Heart right ventricle (tissue), 16 donors: ENCODE measurements around the gene RPS6KA1. TPM values are rescaled to one million over a fixed set of nuclear protein-coding genes. Genes with fewer than 3 reads are reported as not detected.

ENCODE experiments used
- ATAC-seq, 8 donors: fragments of 200-7000 bp; cut with Tn5 transposase; one replicate each; pipeline ENCODE4 v1.9.1; 2020; ENCODE audit warnings: mild to moderate bottlenecking in 8 of 8, moderate library complexity in 8 of 8, moderate number of reproducible peaks in 1 of 8
- DNase-seq, 2 donors: peaks; one replicate each; pipeline ENCODE4 v3.0.0-alpha.2; 2020
- H3K27ac ChIP-seq, 10 donors: fragments of 200-600 bp; sonication (generic) in 2 of 10; one replicate each; pipeline versions ENCODE4 v1.5.0 to v1.8.0; 2020 to 2022; ENCODE audit warnings: mild to moderate bottlenecking in 3 of 10
- H3K27me3 ChIP-seq, 7 donors: fragments of 200-600 bp; one replicate each; pipeline ENCODE4 v1.8.0; 2021 to 2022; ENCODE audit warnings: mild to moderate bottlenecking in 2 of 7
- H3K36me3 ChIP-seq, 9 donors: fragments of 200-600 bp; sonication (generic) in 1 of 9; one replicate each; pipeline versions ENCODE4 v1.5.0 to v1.8.0; 2020 to 2022; ENCODE audit warnings: mild to moderate bottlenecking in 2 of 9
- H3K4me1 ChIP-seq, 9 donors: fragments of 200-600 bp; sonication (generic) in 1 of 9; one replicate each; pipeline versions ENCODE4 v1.5.0 to v1.8.0; 2020 to 2022; ENCODE audit warnings: mild to moderate bottlenecking in 4 of 9
- H3K4me3 ChIP-seq, 10 donors: fragments of 200-600 bp; sonication (generic) in 2 of 10; one replicate each; pipeline versions ENCODE4 v1.5.0 to v1.8.0; 2020 to 2022; ENCODE audit warnings: mild to moderate bottlenecking in 7 of 10, moderate library complexity in 2 of 10
- H3K9me3 ChIP-seq, 11 donors: fragments of 200-600 bp in 10 of 11; sonication (generic) in 2 of 11; one replicate each; pipeline versions ENCODE4 v1.5.0 to v1.8.0; 2013 to 2022; ENCODE audit warnings: mild to moderate bottlenecking in 2 of 11, control low read depth in 1 of 11, moderate library complexity in 1 of 11
- WGBS, 2 donors: extraction: QIAGEN DNeasy Blood & Tissue Kit; methylation state at CpG; one replicate each; pipeline ENCODE4 v1.1.7; 2013; ENCODE audit warnings: inconsistent platforms in 1 of 2; 5-methylcytosine and 5-hydroxymethylcytosine counted together
- intact Hi-C, 10 donors: fragments of 100-400 bp; cut with DNase I; formaldehyde crosslinking; loops; one replicate each; pipeline versions ENCODE4 v1.11.1 to v1.14.2; 2022
- polyA plus RNA-seq, 2 donors: library from polyadenylated mRNA; stranded (reverse); fragments of 200-250 nt; gene quantifications; one replicate each; pipeline ENCODE4 v1.2.3, GENCODE V29; 2013
- total RNA-seq, 10 donors: library from RNA; stranded (reverse); fragmentation: NEBNext Ultra II Directional in 3 of 10; extraction: Animal tissue kit (Norgen Biotek cat#: 25700) in 3 of 10; gene quantifications; one replicate each; pipeline versions ENCODE4 v1.2.1 to v1.2.4, GENCODE V29; 2021 to 2023
- TF ChIP-seq, protein P1 (sequence below), 9 donors: fragments of 200-600 bp; sonication (generic) in 2 of 9; IDR thresholded peaks; one replicate each; pipeline versions ENCODE4 v1.5.0 to v1.8.0; 2021 to 2022; ENCODE audit warnings: antibody characterized with exemption in 9 of 9, mild to moderate bottlenecking in 5 of 9, moderate library complexity in 1 of 9
- donor health status: Arrhythmogenic right ventricular cardiomyopathy.
- donor health status: ischemic (EF 13 %, LVEDD 7.1; RV severe dilation, severe dysfunction).
- donor health status: healthy with polysubstance abuse.
- donor health status: DM: no; HTN: yes; CAD: no.
- donor health status: DM: no; HTN: no; CAD: no.
- donor health status: ischemic (EF 25% LVEDD 6.9; RV normal size, moderate dysfunction).
- donor health status: ischemic (EF 25% LVEDD 5.7; RV mildly dilated, moderate dysfunction).
- donor health status: healthy.
- donor health status: DM: yes; HTN: yes; CAD: no.
- donor health status: Ischemic cardiomyopathy.
- donor health status: ischemic (EF 35%, LVEDD 5.7; RV mildly dilated, moderate dysfunction).
- donor health status: nonischemic (EF 11% LVEDD 7.7; RV severe dilation, severe dysfunction).
- donor health status: DM: yes; HTN: yes; CAD: no.
- donor health status: PGD.
- donor health status: ischemic (EF 29% LVEDD 5.4; RV normal size, mild dysfunction).
- donor health status: nonischemic (EF 23%, LVEDD 6.1; RV moderate dilation, normal function).

RPS6KA1 gene
- total and polyA plus RNA-seq, 12 donors: 1.4 to 12.2 (median 2.8) TPM

DNA sequence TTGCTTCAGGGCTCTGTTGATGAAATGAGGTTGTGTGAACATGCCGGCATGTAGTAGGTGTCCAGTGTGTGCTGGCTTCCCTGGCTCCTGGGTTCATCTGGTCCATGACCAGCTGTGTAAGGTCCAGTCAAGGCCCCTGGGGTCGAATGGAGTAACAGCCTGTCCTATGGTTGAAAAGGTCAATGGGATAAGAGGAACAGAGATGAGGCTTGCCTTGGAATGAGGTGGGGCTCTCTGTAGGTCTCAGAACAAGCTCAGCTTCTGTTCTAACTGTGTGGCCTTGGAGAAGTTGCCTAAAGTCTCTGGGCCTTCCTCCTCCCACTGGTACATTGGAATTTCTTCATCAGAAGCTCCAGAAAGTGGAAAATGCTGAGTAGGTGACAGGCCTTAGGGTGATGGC lies 26.6 kb downstream of the RPS6KA1 start:
- no peaks in the 10 kb centered on the region for H3K9me3 ChIP-seq
- ATAC-seq (peak in 1 of 8 donors; percentile 45), DNase-seq (no peak)
- no peak overlapping the region for H3K4me3 ChIP-seq
- no peak overlapping the region for H3K27ac ChIP-seq
- peaks cover 0 to 25% (median 0%) of the 10 kb centered on the region in 9 donors for H3K4me1 ChIP-seq
- H3K36me3 ChIP-seq: peaks cover 0 to 96% (median 0%) of the 10 kb centered on the region in 9 donors
- TF ChIP-seq, protein P1, sequence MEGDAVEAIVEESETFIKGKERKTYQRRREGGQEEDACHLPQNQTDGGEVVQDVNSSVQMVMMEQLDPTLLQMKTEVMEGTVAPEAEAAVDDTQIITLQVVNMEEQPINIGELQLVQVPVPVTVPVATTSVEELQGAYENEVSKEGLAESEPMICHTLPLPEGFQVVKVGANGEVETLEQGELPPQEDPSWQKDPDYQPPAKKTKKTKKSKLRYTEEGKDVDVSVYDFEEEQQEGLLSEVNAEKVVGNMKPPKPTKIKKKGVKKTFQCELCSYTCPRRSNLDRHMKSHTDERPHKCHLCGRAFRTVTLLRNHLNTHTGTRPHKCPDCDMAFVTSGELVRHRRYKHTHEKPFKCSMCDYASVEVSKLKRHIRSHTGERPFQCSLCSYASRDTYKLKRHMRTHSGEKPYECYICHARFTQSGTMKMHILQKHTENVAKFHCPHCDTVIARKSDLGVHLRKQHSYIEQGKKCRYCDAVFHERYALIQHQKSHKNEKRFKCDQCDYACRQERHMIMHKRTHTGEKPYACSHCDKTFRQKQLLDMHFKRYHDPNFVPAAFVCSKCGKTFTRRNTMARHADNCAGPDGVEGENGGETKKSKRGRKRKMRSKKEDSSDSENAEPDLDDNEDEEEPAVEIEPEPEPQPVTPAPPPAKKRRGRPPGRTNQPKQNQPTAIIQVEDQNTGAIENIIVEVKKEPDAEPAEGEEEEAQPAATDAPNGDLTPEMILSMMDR (IDR thresholded peaks at IDR 0.05): no peak
- no peaks in the 10 kb centered on the region for H3K27me3 ChIP-seq
- 79 to 95% methylated on average over 2 of the region's 2 CpGs for WGBS, 2 donors
- intact Hi-C loops: no loop called here

DNA sequence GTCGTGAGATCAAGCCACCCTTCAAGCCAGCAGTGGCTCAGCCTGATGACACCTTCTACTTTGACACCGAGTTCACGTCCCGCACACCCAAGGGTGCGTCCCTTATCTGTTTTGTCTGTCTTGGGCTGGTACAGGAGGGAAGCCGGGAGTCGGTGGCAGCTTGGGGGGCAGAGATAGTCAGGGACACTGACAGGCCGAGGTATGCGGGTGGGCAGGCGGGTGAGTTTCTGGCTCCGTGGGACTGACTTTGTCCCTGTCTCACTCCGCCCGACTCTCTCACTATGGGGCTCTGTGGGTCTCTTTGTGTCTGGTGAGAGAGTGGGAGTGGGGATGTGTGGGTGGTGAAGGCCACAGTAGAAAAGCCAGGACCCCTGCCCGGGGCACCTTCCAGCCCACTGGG lies 27.4 kb downstream of the RPS6KA1 start:
- WGBS, 2 donors: 92 to 94% methylated on average over 14 of the region's 14 CpGs
- no peak overlapping the region for H3K4me3 ChIP-seq
- no peaks in the 10 kb centered on the region for H3K27me3 ChIP-seq
- H3K36me3 ChIP-seq: peaks cover 0 to 96% (median 0%) of the 10 kb centered on the region in 9 donors
- no peak overlapping the region for H3K27ac ChIP-seq
- DNase-seq: no peak
- no peak for ATAC-seq
- peaks cover 0 to 25% (median 0%) of the 10 kb centered on the region in 9 donors for H3K4me1 ChIP-seq
- TF ChIP-seq, protein P1 (IDR thresholded peaks at IDR 0.05): no peak
- intact Hi-C loops: no loop called here
- no peaks in the 10 kb centered on the region for H3K9me3 ChIP-seq

DNA sequence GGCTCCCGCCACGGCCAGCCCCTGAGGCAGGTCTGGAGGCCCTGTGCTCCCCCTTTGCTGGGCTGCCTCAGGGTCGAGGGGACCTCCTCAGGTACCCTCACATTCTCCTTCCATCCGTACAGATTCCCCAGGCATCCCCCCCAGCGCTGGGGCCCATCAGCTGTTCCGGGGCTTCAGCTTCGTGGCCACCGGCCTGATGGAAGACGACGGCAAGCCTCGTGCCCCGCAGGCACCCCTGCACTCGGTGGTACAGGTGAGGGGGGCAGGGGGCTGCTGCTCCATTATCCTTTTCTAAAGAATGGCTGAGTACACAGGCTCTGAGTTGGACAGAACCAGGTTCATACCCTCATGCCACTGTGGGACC lies 29.1 kb downstream of the RPS6KA1 start:
- DNase-seq (no peak), ATAC-seq (no peak)
- Histone ChIP-seq H3K27ac (no peak overlapping the region), H3K9me3 (no peaks in the 10 kb centered on the region), H3K4me1 (peaks cover 0 to 19% (median 0%) of the 10 kb centered on the region in 9 donors), H3K27me3 (no peaks in the 10 kb centered on the region), H3K4me3 (no peak overlapping the region), H3K36me3 (peaks cover 0 to 97% (median 0%) of the 10 kb centered on the region in 9 donors)
- intact Hi-C loops: no loop called here
- TF ChIP-seq, protein P1 (IDR thresholded peaks at IDR 0.05): no peak
- 91 to 94% methylated on average over 13 of the region's 13 CpGs for WGBS, 2 donors

DNA sequence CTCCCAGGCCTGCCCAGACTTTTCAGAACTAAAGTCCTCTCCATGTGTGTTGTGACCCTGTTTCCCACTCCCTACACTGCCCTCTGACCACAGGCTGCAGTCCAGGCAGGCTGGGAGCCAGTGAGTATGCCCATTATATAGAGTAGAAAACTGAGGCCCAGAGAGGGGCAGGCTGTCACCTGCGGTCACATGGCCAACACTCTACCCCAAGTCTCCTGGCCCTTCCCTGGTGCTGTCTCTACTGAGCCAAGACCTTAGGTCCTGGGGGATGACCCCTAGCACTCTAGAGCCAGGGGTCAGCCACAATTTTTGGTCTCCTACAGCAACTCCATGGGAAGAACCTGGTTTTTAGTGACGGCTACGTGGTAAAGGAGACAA lies 30.8 kb downstream of the RPS6KA1 start:
- Histone ChIP-seq H3K27me3 (no peaks in the 10 kb centered on the region), H3K27ac (no peak overlapping the region), H3K9me3 (no peaks in the 10 kb centered on the region), H3K36me3 (peaks cover 0 to 97% (median 0%) of the 10 kb centered on the region in 9 donors), H3K4me3 (no peak overlapping the region), H3K4me1 (peaks cover 0 to 11% (median 0%) of the 10 kb centered on the region in 9 donors)
- DNase-seq (no peak), ATAC-seq (peak in 2 of 8 donors; percentile 4 to 25)
- TF ChIP-seq, protein P1 (IDR thresholded peaks at IDR 0.05): no peak
- intact Hi-C loops: no loop called here
- 94 to 96% methylated on average over 3 of the region's 3 CpGs for WGBS, 2 donors
